ENCODE data around the gene ADCY3.

GRCh38 chr2:24853996-24854395 lies 66.0 kb downstream of the ADCY3 start:
- TF ChIP-seq SNAI2 (CRISPR knock-in tag; IDR thresholded peaks at IDR 0.05) (no peak), ZFP30 (CRISPR knock-in tag; IDR thresholded peaks at IDR 0.05) (no peak), ZFP3 (CRISPR knock-in tag; IDR thresholded peaks at IDR 0.05) (no peak), PATZ1 (CRISPR knock-in tag; IDR thresholded peaks at IDR 0.05; ENCODE audit: borderline replicate concordance) (no peak), RARB (CRISPR knock-in tag; IDR thresholded peaks at IDR 0.05) (no peak), BACH2 (CRISPR knock-in tag; IDR thresholded peaks at IDR 0.05; ENCODE audit: borderline replicate concordance) (no peak), ZNF70 (CRISPR knock-in tag; IDR thresholded peaks at IDR 0.05) (no peak), ARNTL (CRISPR knock-in tag; IDR thresholded peaks at IDR 0.05; ENCODE audit: borderline replicate concordance, low read depth) (no peak), TOX (CRISPR knock-in tag; IDR thresholded peaks at IDR 0.05; ENCODE audit: borderline replicate concordance) (no peak)
- TF ChIP-seq, protein P1, sequence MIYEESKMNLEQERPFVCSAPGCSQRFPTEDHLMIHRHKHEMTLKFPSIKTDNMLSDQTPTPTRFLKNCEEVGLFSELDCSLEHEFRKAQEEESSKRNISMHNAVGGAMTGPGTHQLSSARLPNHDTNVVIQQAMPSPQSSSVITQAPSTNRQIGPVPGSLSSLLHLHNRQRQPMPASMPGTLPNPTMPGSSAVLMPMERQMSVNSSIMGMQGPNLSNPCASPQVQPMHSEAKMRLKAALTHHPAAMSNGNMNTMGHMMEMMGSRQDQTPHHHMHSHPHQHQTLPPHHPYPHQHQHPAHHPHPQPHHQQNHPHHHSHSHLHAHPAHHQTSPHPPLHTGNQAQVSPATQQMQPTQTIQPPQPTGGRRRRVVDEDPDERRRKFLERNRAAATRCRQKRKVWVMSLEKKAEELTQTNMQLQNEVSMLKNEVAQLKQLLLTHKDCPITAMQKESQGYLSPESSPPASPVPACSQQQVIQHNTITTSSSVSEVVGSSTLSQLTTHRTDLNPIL (CRISPR knock-in tag; IDR thresholded peaks at IDR 0.05; ENCODE audit: low read depth) = no peak

Measured in SK-N-SH treated with all-trans-retinoic acid at 6 μM for 48 hours (cell line).